GM18505 (cell line): ENCODE data around the gene TLR10.

Experiments used
- ATAC-seq: cut with Tn5 transposase; IDR thresholded peaks from one replicate; pipeline ENCODE4 v1.9.1; 2021; ENCODE audit not compliant: unreplicated experiment
- POLR2A ChIP-seq: IDR thresholded peaks from 4 replicates; pipeline ENCODE4 v1.6.1; 2011; ENCODE audit warnings: borderline replicate concordance; ENCODE audit not compliant: insufficient read depth, insufficient read length; ENCODE audit errors: extremely low read depth

The TLR10 gene

GRCh38 chr4:38740303-38740702 lies 42.5 kb downstream of the TLR10 start:
- ATAC-seq = no peak
- TF ChIP-seq POLR2A = no peak

- no peak for TF ChIP-seq POLR2A
- no peak for ATAC-seq
These were observed 43.6 kb downstream of the TLR10 start for GRCh38 chr4:38738940-38739803.

- no peak for TF ChIP-seq POLR2A
- ATAC-seq = no peak
These were observed 46.9 kb downstream of the TLR10 start for GRCh38 chr4:38735870-38736269.

- TF ChIP-seq POLR2A = no peak
- no peak for ATAC-seq
These were observed 47.9 kb downstream of the TLR10 start for GRCh38 chr4:38734911-38735310.

- TF ChIP-seq POLR2A = no peak
- ATAC-seq = no peak
These were observed 48.3 kb downstream of the TLR10 start for GRCh38 chr4:38734446-38734845.

GRCh38 chr4:38733663-38734062 lies 49.1 kb downstream of the TLR10 start:
- TF ChIP-seq POLR2A = no peak
- ATAC-seq = no peak

GRCh38 chr4:38730830-38731646 lies 51.8 kb downstream of the TLR10 start:
- TF ChIP-seq POLR2A = no peak
- peak; percentile 87 for ATAC-seq

GRCh38 chr4:38730493-38730829 lies 52.3 kb downstream of the TLR10 start:
- TF ChIP-seq POLR2A = no peak
- no peak for ATAC-seq

- ATAC-seq = no peak
- TF ChIP-seq POLR2A = no peak
These were observed 54.1 kb downstream of the TLR10 start for GRCh38 chr4:38728631-38729141.

GRCh38 chr4:38724475-38724808 lies 58.3 kb downstream of the TLR10 start:
- TF ChIP-seq POLR2A = no peak
- no peak for ATAC-seq

- no peak for TF ChIP-seq POLR2A
- ATAC-seq = no peak
These were observed 58.9 kb downstream of the TLR10 start for GRCh38 chr4:38723726-38724474.

GRCh38 chr4:38723114-38723513 lies 59.7 kb downstream of the TLR10 start:
- no peak for ATAC-seq
- no peak for TF ChIP-seq POLR2A
